Measurements from ENCODE around the gene MACO1.
"Not testable (repeated sequence)": the region's sequence is repeated elsewhere in the genome, so short reads cannot be mapped to it uniquely, and the experiment has no call there.

The MACO1 gene

GRCh38 chr1:25451908-25452307 is 21.2 kb downstream of the MACO1 start:
- Histone ChIP-seq H3K36me3 (replicated peaks) (peaks cover 13% of the 10 kb centered on the region), H3K27ac (no peak overlapping the region), H3K27me3 (replicated peaks) (no peaks in the 10 kb centered on the region), H3K4me3 (ENCODE audit: low read depth, low read length) (no peak overlapping the region)
- in situ Hi-C loops (cut with HindIII; ENCODE audit: low pct_ligation_motif_present, low sequenced_read_pairs): no loop called here
- no peak for DNase-seq
- no peak for TF ChIP-seq CTCF (IDR thresholded peaks at IDR 0.05; ENCODE audit: low read depth, low read length, missing control alignments)

GRCh38 chr1:25456502-25456901 is 25.8 kb downstream of the MACO1 start:
- in situ Hi-C loops (cut with HindIII; ENCODE audit: low pct_ligation_motif_present, low sequenced_read_pairs): no loop called here
- TF ChIP-seq CTCF (IDR thresholded peaks at IDR 0.05; ENCODE audit: low read depth, low read length, missing control alignments): no peak
- peaks cover 18% of the 10 kb centered on the region for H3K36me3 ChIP-seq (replicated peaks)
- DNase-seq: no peak
- no peak overlapping the region for H3K4me3 ChIP-seq (ENCODE audit: low read depth, low read length)
- H3K27me3 ChIP-seq (replicated peaks): no peaks in the 10 kb centered on the region
- H3K27ac ChIP-seq: no peak overlapping the region

- peak; percentile 51 for DNase-seq
- no peak overlapping the region for H3K4me3 ChIP-seq (ENCODE audit: low read depth, low read length)
- in situ Hi-C loops (cut with HindIII; ENCODE audit: low pct_ligation_motif_present, low sequenced_read_pairs): no loop called here
- H3K27me3 ChIP-seq (replicated peaks): no peaks in the 10 kb centered on the region
- TF ChIP-seq CTCF (IDR thresholded peaks at IDR 0.05; ENCODE audit: low read depth, low read length, missing control alignments): no peak
- peak overlapping the region; percentile 41 for H3K27ac ChIP-seq
- H3K36me3 ChIP-seq (replicated peaks): peaks cover 18% of the 10 kb centered on the region
Measured at GRCh38 chr1:25458541-25459298, 28.0 kb downstream of the MACO1 start.

GRCh38 chr1:25460020-25460419 is 29.3 kb downstream of the MACO1 start:
- peaks cover 18% of the 10 kb centered on the region for H3K36me3 ChIP-seq (replicated peaks)
- H3K27ac ChIP-seq: no peak overlapping the region
- in situ Hi-C loops (cut with HindIII; ENCODE audit: low pct_ligation_motif_present, low sequenced_read_pairs): no loop called here
- no peak for TF ChIP-seq CTCF (IDR thresholded peaks at IDR 0.05; ENCODE audit: low read depth, low read length, missing control alignments)
- H3K27me3 ChIP-seq (replicated peaks): no peaks in the 10 kb centered on the region
- H3K4me3 ChIP-seq (ENCODE audit: low read depth, low read length): no peak overlapping the region
- DNase-seq: no peak

- peaks cover 18% of the 10 kb centered on the region for H3K36me3 ChIP-seq (replicated peaks)
- H3K27me3 ChIP-seq (replicated peaks); H3K27ac ChIP-seq; H3K4me3 ChIP-seq (ENCODE audit: low read depth, low read length); in situ Hi-C loops (cut with HindIII; ENCODE audit: low pct_ligation_motif_present, low sequenced_read_pairs); DNase-seq: not testable (repeated sequence)
Measured at GRCh38 chr1:25460816-25461215, 30.1 kb downstream of the MACO1 start.

- DNase-seq: no peak
- in situ Hi-C loops (cut with HindIII; ENCODE audit: low pct_ligation_motif_present, low sequenced_read_pairs): no loop called here
Measured at GRCh38 chr1:25461849-25462248, 31.2 kb downstream of the MACO1 start.

More at GRCh38 chr1:25461849-25462248, 31.2 kb downstream of the MACO1 start:
- Histone ChIP-seq H3K27me3 (replicated peaks) (no peaks in the 10 kb centered on the region), H3K4me3 (ENCODE audit: low read depth, low read length) (no peak overlapping the region), H3K36me3 (replicated peaks) (peaks cover 13% of the 10 kb centered on the region), H3K27ac (no peak overlapping the region)
- TF ChIP-seq CTCF (IDR thresholded peaks at IDR 0.05; ENCODE audit: low read depth, low read length, missing control alignments): no peak
